ENCODE measurements around the gene ATF6.

ATF6 gene

DNA sequence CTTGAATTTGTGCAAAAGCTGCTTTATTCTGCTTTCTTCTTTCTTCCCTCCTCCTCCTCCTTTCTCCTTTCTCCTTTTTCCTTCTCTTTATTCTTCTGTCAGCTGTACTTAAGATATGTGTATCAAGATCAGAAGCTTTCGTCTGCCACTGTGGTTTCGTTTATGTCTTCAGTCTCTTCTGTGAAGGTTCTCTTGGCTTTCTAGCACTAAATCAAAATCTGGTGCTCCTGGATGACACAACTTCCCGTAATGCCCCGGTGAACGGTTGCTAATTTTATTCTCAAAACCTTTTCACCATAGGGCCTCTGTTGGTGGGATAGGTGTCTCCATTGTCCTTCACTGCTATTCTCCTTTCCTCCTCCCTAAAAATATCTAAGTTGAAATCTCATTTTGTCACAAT, 5.0 kb downstream of the ATF6 start:
- TF ChIP-seq, protein P1, sequence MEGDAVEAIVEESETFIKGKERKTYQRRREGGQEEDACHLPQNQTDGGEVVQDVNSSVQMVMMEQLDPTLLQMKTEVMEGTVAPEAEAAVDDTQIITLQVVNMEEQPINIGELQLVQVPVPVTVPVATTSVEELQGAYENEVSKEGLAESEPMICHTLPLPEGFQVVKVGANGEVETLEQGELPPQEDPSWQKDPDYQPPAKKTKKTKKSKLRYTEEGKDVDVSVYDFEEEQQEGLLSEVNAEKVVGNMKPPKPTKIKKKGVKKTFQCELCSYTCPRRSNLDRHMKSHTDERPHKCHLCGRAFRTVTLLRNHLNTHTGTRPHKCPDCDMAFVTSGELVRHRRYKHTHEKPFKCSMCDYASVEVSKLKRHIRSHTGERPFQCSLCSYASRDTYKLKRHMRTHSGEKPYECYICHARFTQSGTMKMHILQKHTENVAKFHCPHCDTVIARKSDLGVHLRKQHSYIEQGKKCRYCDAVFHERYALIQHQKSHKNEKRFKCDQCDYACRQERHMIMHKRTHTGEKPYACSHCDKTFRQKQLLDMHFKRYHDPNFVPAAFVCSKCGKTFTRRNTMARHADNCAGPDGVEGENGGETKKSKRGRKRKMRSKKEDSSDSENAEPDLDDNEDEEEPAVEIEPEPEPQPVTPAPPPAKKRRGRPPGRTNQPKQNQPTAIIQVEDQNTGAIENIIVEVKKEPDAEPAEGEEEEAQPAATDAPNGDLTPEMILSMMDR (IDR thresholded peaks at IDR 0.05; ENCODE audit: borderline replicate concordance, insufficient read depth, low read depth, low read length): no peak
- H3K4me3 ChIP-seq (ENCODE audit: low read depth, low read length): no peak overlapping the region

DNA sequence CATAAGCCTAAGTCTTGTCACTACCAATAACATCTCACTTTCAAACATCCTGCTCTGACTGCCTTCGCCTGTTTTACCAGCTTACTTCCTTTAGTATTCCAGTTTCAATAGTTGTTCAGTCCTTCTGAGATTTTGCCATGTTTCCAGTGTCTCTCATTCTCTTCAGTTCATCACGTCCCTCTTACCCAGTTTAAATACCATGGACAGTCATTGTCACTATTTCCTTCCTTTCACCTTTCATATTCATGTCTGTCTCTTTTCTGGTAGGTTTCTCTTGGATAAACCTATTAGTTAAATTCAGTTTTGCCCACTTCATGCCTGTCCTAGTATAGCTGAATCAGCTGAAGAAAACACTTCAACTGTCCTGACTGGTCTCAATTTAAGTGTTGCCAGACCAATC, 5.9 kb downstream of the ATF6 start:
- TF ChIP-seq, protein P1 (IDR thresholded peaks at IDR 0.05; ENCODE audit: borderline replicate concordance, insufficient read depth, low read depth, low read length): no peak
- no peak overlapping the region for H3K4me3 ChIP-seq (ENCODE audit: low read depth, low read length)

DNA sequence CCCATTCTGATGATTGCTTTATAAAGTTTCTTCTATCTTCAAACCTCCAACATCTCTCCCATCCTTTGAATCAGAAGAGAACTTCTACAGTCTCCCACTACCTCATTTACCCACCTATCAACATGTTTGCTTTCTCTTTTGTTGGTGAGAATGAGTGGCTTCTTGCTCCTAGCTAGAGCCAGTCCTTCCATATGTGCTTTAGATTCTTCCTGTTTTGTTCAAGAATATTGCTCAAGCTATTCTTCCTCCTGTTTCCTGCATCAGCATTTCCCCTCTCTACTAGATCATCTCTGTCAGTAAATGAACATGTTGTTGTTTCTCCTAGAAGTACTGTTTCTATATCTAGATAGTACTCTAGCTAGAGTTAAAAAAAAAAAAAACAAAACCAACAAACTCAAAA, 6.3 kb downstream of the ATF6 start:
- no peak overlapping the region for H3K4me3 ChIP-seq (ENCODE audit: low read depth, low read length)
- TF ChIP-seq, protein P1 (IDR thresholded peaks at IDR 0.05; ENCODE audit: borderline replicate concordance, insufficient read depth, low read depth, low read length): no peak

DNA sequence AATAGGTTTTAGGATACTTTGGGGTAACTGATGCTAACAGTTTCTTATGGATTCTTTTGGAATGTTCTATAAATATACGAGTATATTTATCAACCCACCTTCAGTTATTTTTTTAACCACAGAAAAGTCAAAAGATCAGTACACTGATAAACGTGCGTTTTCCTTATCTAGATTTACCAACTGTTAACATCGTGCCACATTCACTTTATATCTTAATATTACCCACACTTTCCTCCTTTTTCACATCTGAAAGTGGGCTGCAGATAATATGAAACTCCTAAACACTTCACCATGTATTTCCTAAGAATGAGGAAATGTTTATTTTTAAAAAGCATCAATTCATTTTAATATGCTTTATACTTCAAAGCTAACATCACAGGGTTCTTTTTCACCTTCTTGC, 7.7 kb downstream of the ATF6 start:
- H3K4me3 ChIP-seq (ENCODE audit: low read depth, low read length): no peak overlapping the region
- TF ChIP-seq, protein P1 (IDR thresholded peaks at IDR 0.05; ENCODE audit: borderline replicate concordance, insufficient read depth, low read depth, low read length): no peak

DNA sequence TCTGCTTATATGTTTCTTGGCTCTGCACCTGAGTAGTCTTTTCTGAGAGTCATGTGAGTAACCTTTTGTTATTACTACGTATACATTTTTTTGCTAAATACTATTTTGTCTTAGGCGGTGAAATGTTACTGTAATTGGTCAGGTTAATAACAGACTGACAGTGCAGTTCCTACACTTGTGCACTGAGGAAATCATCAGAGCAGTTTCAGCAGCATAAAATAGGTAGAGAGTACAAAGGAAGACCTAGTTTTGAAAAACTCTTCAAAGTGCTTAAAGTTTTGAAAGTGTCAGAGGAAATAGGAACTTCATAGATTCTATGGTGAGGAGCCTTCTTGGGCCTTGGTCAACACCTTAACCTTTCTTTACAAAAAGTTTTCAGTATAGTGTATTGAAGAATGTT, 11.1 kb downstream of the ATF6 start:
- TF ChIP-seq, protein P1 (IDR thresholded peaks at IDR 0.05; ENCODE audit: borderline replicate concordance, insufficient read depth, low read depth, low read length): no peak
- no peak overlapping the region for H3K4me3 ChIP-seq (ENCODE audit: low read depth, low read length)

DNA sequence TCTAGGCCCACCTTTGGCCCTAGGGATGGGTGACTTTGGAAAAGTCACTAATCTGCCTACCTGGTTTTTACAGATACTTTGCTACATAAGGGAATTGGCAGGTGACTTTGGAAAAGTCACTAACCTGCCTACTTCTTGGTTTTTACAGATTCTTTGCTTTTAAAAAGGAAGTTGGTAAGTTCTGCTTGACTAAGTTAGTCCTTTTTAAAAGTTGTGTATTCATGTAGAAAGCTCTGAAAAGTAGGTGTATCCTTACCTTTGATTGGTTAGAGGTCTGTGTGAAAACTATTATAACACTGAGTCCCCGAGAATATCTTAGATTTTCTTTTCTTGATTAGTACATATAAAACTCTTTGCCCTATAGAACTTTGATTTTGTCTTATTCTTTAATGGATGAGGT, 12.4 kb downstream of the ATF6 start:
- TF ChIP-seq, protein P1 (IDR thresholded peaks at IDR 0.05; ENCODE audit: borderline replicate concordance, insufficient read depth, low read depth, low read length): no peak
- no peak overlapping the region for H3K4me3 ChIP-seq (ENCODE audit: low read depth, low read length)

DNA sequence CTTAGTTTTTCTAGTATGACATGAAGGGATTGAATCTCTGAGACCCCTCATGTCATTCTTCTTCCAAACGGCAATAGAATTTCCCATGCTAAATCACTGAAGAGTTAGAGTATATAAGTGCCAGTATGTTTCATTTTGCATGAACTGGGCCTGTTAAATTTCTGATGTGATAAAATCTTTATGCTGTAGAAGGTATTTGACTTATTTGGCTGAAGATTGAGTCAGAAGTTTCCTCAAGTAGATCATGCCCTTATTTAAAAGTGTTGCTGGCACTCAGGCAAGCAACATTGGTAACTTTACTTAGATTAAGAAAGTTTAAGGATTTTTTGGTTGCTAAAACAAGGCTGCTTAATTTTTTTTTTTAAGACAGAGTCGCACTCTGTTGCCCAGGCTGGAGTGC, 13.3 kb downstream of the ATF6 start:
- H3K4me3 ChIP-seq (ENCODE audit: low read depth, low read length): no peak overlapping the region
- TF ChIP-seq, protein P1 (IDR thresholded peaks at IDR 0.05; ENCODE audit: borderline replicate concordance, insufficient read depth, low read depth, low read length): no peak
